Measurements from ENCODE around the gene UBL7. TPM values are rescaled to one million over a fixed set of nuclear protein-coding genes. Genes with fewer than 3 reads are reported as not detected.

Gene UBL7
- total and polyA plus RNA-seq, 2 of the 8 experiments (the other 6 are each of a cell fraction or from before 2014, with no cell fraction given): 71.5 to 183 TPM

- Histone ChIP-seq H2AK5ac (ENCODE audit: low read depth, low read length) (no peak overlapping the region), H3K9ac (replicated peaks in 1 of 4; ENCODE audit: extremely low read depth in 1 of 4, low read depth in 3 of 4, low read length in 3 of 4) (no peak overlapping the region), H3K36me3 (ENCODE audit: control insufficient read depth in 2 of 4, insufficient read depth in 4 of 4, low read length in 3 of 4) (peaks cover 9 to 39% (median 20%) of the 10 kb centered on the region in 4 experiments), H2BK5ac (ENCODE audit: low read depth, low read length) (no peak overlapping the region; the same call in 1 of the 2 replicates), H2BK12ac (ENCODE audit: low read depth, low read length) (no peak overlapping the region), H4K91ac (replicated peaks; ENCODE audit: insufficient read length, low read length) (no peak overlapping the region), H4K8ac (ENCODE audit: extremely low read depth, insufficient read depth, low read length) (no peak overlapping the region), H3K4me3 (ENCODE audit: extremely low read depth in 1 of 4, insufficient read depth in 2 of 4, low read depth in 3 of 4, low read length in 4 of 4) (no peak overlapping the region), H2BK15ac (ENCODE audit: low read length) (0 out of 2 replicates have a peak overlapping the region, but pooled peaks have one; percentile 23), H3K18ac (ENCODE audit: extremely low read depth, low read length) (no peak overlapping the region), H4K20me1 (replicated peaks in 1 of 2; ENCODE audit: control insufficient read depth in 1 of 2, insufficient read depth in 2 of 2, low read length in 2 of 2) (peaks cover 0 to 2% of the 10 kb centered on the region in 2 experiments), H3K4me1 (replicated peaks in 1 of 4; ENCODE audit: control insufficient read depth in 3 of 4, insufficient read depth in 4 of 4, low read length in 3 of 4) (no peaks in the 10 kb centered on the region; a peak in 1 of 7 replicates), H2BK120ac (replicated peaks; ENCODE audit: low read depth, low read length) (no peak overlapping the region), H3K23ac (ENCODE audit: insufficient read length) (no peak overlapping the region), H3K79me1 (ENCODE audit: low read depth, low read length) (no peaks in the 10 kb centered on the region; the same call in 1 of the 2 replicates), H3K27ac (ENCODE audit: low read depth, low read length) (no peak overlapping the region), H3K56ac (replicated peaks; ENCODE audit: insufficient read length, low read depth, low read length) (no peak overlapping the region), H4K5ac (ENCODE audit: insufficient read length, low read depth, low read length) (no peak overlapping the region), H3K9me3 (ENCODE audit: insufficient read depth in 2 of 2, low read depth in 1 of 2, low read length in 1 of 2) (no peaks in the 10 kb centered on the region), H3K79me2 (ENCODE audit: control insufficient read depth in 1 of 2, insufficient read depth in 2 of 2, low read length in 2 of 2) (no peaks in the 10 kb centered on the region), H2BK20ac (ENCODE audit: low read length) (no peak overlapping the region), H3K14ac (ENCODE audit: insufficient read length) (no peak overlapping the region), H3K27me3 (replicated peaks in 1 of 4; ENCODE audit: control insufficient read depth in 3 of 4, extremely low read depth in 1 of 4, insufficient read depth in 3 of 4, low read length in 3 of 4) (no peaks in the 10 kb centered on the region), H3K4me2 (ENCODE audit: insufficient read depth in 1 of 2, low read depth in 2 of 2, low read length in 2 of 2) (no peak overlapping the region), H3K23me2 (ENCODE audit: low read depth, low read length) (no peaks in the 10 kb centered on the region), H3K4ac (replicated peaks; ENCODE audit: insufficient read length, low read depth, low read length) (no peak overlapping the region), H2AFZ (ENCODE audit: low read length) (no peak overlapping the region)
- WGBS, 2 experiments (ENCODE audit: extremely low coverage in 1 of 2, insufficient coverage in 1 of 2, insufficient read length in 1 of 2, insufficient replicate concordance in 2 of 2, low coverage in 1 of 2, low lambda C conversion rate in 2 of 2, missing lambda C conversion rate in 1 of 2): 90% methylated on average over 15 of the region's 16 CpGs; no CpG with 5 or more reads in 1 of the 2 experiments
- ChIA-PET POLR2A (ENCODE audit: partially characterized antibody) (interaction anchor here (0.6 to 0.9 kb wide), 3 partner anchors 47 to 139 kb away, joined by 3 read pairs; no protein-coding TSS in a partner anchor), CTCF (ENCODE audit: partially characterized antibody) (interaction anchor here (1.0 to 41.3 kb wide), 5 partner anchors 10 to 115 kb away, joined by 3 to 1311 read pairs (median 18); partner anchors contain the start of gene CYP11A1)
- FAIRE-seq: no peak
- DNase-seq (ENCODE audit: low read depth in 1 of 2, low spot score in 2 of 2): no peak
- TF ChIP-seq RBBP5 (IDR thresholded peaks at IDR 0.05; ENCODE audit: borderline replicate concordance, low read depth, low read length) (no peak), CBX5 (IDR thresholded peaks at IDR 0.05; ENCODE audit: low read depth, low read length) (no peak), CHD1 (IDR thresholded peaks at IDR 0.05; ENCODE audit: low read depth, low read length) (no peak), SIRT6 (IDR thresholded peaks at IDR 0.05; ENCODE audit: low read length) (no peak), CREB1 (IDR thresholded peaks at IDR 0.05) (no peak), RFX5 (IDR thresholded peaks at IDR 0.05; ENCODE audit: borderline replicate concordance, low read depth, low read length) (no peak), SP1 (IDR thresholded peaks at IDR 0.05; ENCODE audit: low read depth, low read length) (no peak), EP300 (IDR thresholded peaks at IDR 0.05; ENCODE audit: borderline replicate concordance in 1 of 2, low read depth in 2 of 2, low read length in 2 of 2) (no peak), KDM1A (IDR thresholded peaks at IDR 0.05; ENCODE audit: borderline replicate concordance, low read length) (no peak)
Observed at GRCh38 chr15:74451861-74452835, 8.8 kb downstream of the UBL7 start.

All from H1 (cell line).